ENCODE results near the gene SAMD11. TPM values are rescaled to one million over a fixed set of nuclear protein-coding genes. Genes with fewer than 3 reads are reported as not detected.
"Not testable (repeated sequence)": the region's sequence is repeated elsewhere in the genome, so short reads cannot be mapped to it uniquely, and the experiment has no call there.

Gene SAMD11
- total and polyA plus RNA-seq, 8 donors = 3.5 to 23.3 (median 4.6) TPM; not detected in 1

- TF ChIP-seq EP300 (IDR thresholded peaks at IDR 0.05) (no peak), CTCF (IDR thresholded peaks at IDR 0.05) (no peak), POLR2AphosphoS5 (IDR thresholded peaks at IDR 0.05) (no peak), POLR2A (IDR thresholded peaks at IDR 0.05) (no peak)
- 50 to 87% (median 79%) methylated on average over 1 of the region's 1 CpG; no CpG with 5 or more reads in 1 of the 5 donors for WGBS, 5 donors
- H3K27me3 ChIP-seq = peaks cover 0 to 46% (median 6%) of the 10 kb centered on the region in 3 donors
- DNase-seq = no peak
- intact Hi-C loops (cut with DNase I; ENCODE audit: low total_unique reads) = no loop called here
- H3K4me3 ChIP-seq = no peak overlapping the region
- no peaks in the 10 kb centered on the region for H3K9me3 ChIP-seq
- H3K36me3 ChIP-seq = no peaks in the 10 kb centered on the region
- H3K4me1 ChIP-seq = no peaks in the 10 kb centered on the region
- no peak overlapping the region for H3K27ac ChIP-seq
Observed at GRCh38 chr1:886311-886710, 37.4 kb upstream of the SAMD11 start.

GRCh38 chr1:886760-887159 lies 37.0 kb upstream of the SAMD11 start:
- DNase-seq = no peak
- no peaks in the 10 kb centered on the region for H3K36me3 ChIP-seq
- 86 to 95% (median 92%) methylated on average over 11 of the region's 11 CpGs for WGBS, 5 donors
- no peaks in the 10 kb centered on the region for H3K9me3 ChIP-seq
- peaks cover 0 to 46% (median 6%) of the 10 kb centered on the region in 3 donors for H3K27me3 ChIP-seq
- intact Hi-C loops (cut with DNase I; ENCODE audit: low total_unique reads) = no loop called here
- H3K27ac ChIP-seq = no peak overlapping the region
- TF ChIP-seq EP300 (IDR thresholded peaks at IDR 0.05) (no peak), POLR2AphosphoS5 (IDR thresholded peaks at IDR 0.05) (no peak), CTCF (IDR thresholded peaks at IDR 0.05) (no peak), POLR2A (IDR thresholded peaks at IDR 0.05) (no peak)
- H3K4me1 ChIP-seq = no peaks in the 10 kb centered on the region
- no peak overlapping the region for H3K4me3 ChIP-seq

- TF ChIP-seq CTCF (IDR thresholded peaks at IDR 0.05) (no peak), EP300 (IDR thresholded peaks at IDR 0.05) (no peak), POLR2AphosphoS5 (IDR thresholded peaks at IDR 0.05) (no peak), POLR2A (IDR thresholded peaks at IDR 0.05) (no peak)
- Histone ChIP-seq H3K9me3 (no peaks in the 10 kb centered on the region), H3K4me1 (no peaks in the 10 kb centered on the region), H3K27me3 (peaks cover 0 to 32% (median 6%) of the 10 kb centered on the region in 3 donors), H3K36me3 (no peaks in the 10 kb centered on the region), H3K4me3 (no peak overlapping the region), H3K27ac (no peak overlapping the region)
- no peak for DNase-seq
- intact Hi-C loops (cut with DNase I; ENCODE audit: low total_unique reads) = no loop called here
Observed at GRCh38 chr1:888297-888696, 35.4 kb upstream of the SAMD11 start.

GRCh38 chr1:889774-890173 lies 33.9 kb upstream of the SAMD11 start:
- intact Hi-C loops (cut with DNase I; ENCODE audit: low total_unique reads) = not testable (repeated sequence)
- H3K27me3 ChIP-seq = peaks cover 0 to 28% (median 6%) of the 10 kb centered on the region in 3 donors

GRCh38 chr1:890234-890633 lies 33.5 kb upstream of the SAMD11 start:
- H3K4me1 ChIP-seq; intact Hi-C loops (cut with DNase I; ENCODE audit: low total_unique reads); H3K9me3 ChIP-seq; H3K4me3 ChIP-seq; DNase-seq; H3K27ac ChIP-seq; H3K36me3 ChIP-seq: not testable (repeated sequence)
- H3K27me3 ChIP-seq = peaks cover 0 to 28% (median 6%) of the 10 kb centered on the region in 3 donors
- WGBS, 5 donors = 65 to 84% (median 77%) methylated on average over 9 of the region's 9 CpGs

More at GRCh38 chr1:889774-890173, 33.9 kb upstream of the SAMD11 start:
- DNase-seq, H3K36me3 ChIP-seq, H3K4me1 ChIP-seq, H3K4me3 ChIP-seq, H3K9me3 ChIP-seq, H3K27ac ChIP-seq: not testable (repeated sequence)
- 81 to 92% (median 87%) methylated on average over 4 of the region's 4 CpGs for WGBS, 5 donors
